ENCODE data around the gene DDX41. TPM values are rescaled to one million over a fixed set of nuclear protein-coding genes. Genes with fewer than 3 reads are reported as not detected.
A peak's percentile ranks its signal among the peaks of the same experiment; 100 is the strongest.

Gene DDX41
- total RNA-seq, 1 experiment from 2014 or later: 137 TPM

GRCh38 chr5:177515580-177515979 lies 1.2 kb downstream of the DDX41 start:
- H3K27me3 ChIP-seq (replicated peaks; ENCODE audit: control insufficient read depth, insufficient read depth, low read length): no peaks in the 10 kb centered on the region
- Mint-ChIP-seq H3K36me3 (ENCODE audit: insufficient read depth, unreplicated experiment) (peaks cover 73% of the 10 kb centered on the region), H3K4me1 (ENCODE audit: low read depth, unreplicated experiment) (peaks cover 14% of the 10 kb centered on the region), H3K27me3 (ENCODE audit: insufficient read depth, unreplicated experiment) (no peaks in the 10 kb centered on the region), H3K27ac (ENCODE audit: unreplicated experiment) (peak overlapping the region; percentile 92), H3K9me3 (ENCODE audit: unreplicated experiment) (no peaks in the 10 kb centered on the region), H3K4me3 (ENCODE audit: unreplicated experiment) (peak overlapping the region; percentile 92)
- no peaks in the 10 kb centered on the region for H3K9me3 ChIP-seq
- H3K4me1 ChIP-seq: peaks cover 12% of the 10 kb centered on the region; the same call in 1 of the 2 replicates
- no peak for TF ChIP-seq CTCF (IDR thresholded peaks at IDR 0.05; ENCODE audit: insufficient read depth in 1 of 2, low read depth in 1 of 2, low read length in 1 of 2, severe bottlenecking in 1 of 2, unreplicated experiment in 1 of 2)
- POLR2A ChIA-PET: interaction anchor here (0.6 kb wide), 1 partner anchor 22 kb away, joined by 3 read pairs; no protein-coding TSS in a partner anchor
- H3K36me3 ChIP-seq (ENCODE audit: control insufficient read depth, insufficient read depth, low read length): peaks cover 13% of the 10 kb centered on the region
- no TSS peak for BruUV-seq (replicated peaks)
- H3K4me3 ChIP-seq (ENCODE audit: low read depth, low read length): peak overlapping the region; percentile 99
- intact Hi-C loops (cut with micrococcal nuclease; ENCODE audit: unreplicated experiment): no loop called here
- DNase-seq: no peak
- CTCF ChIA-PET: interaction anchor here (0.6 to 0.9 kb wide), 2 partner anchors 58 to 145 kb away, joined by 3 read pairs; no protein-coding TSS in a partner anchor

DNA sequence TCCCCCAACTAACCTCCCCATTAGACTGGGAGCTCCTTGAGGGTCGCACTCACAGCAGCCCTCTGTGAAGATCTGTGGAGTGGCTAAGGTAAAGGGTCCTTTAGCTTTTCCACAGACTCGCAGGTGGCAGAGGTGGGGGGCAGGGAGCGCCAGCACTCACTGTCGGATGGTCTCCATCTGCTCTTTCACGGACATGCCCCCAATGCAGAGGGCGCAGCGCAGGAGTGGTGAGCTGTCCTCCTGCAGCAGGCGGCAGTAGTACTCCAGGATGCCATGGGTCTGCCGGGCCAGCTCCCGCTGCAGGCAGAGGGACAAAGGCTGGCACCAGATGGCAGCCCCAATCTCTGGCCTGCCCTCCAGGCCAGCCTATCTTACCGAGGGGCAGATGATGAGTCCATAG lies 2.2 kb downstream of the DDX41 start:
- Mint-ChIP-seq H3K36me3 (ENCODE audit: insufficient read depth, unreplicated experiment) (peaks cover 70% of the 10 kb centered on the region), H3K4me3 (ENCODE audit: unreplicated experiment) (no peak overlapping the region), H3K4me1 (ENCODE audit: low read depth, unreplicated experiment) (peaks cover 13% of the 10 kb centered on the region), H3K9me3 (ENCODE audit: unreplicated experiment) (no peaks in the 10 kb centered on the region), H3K27ac (ENCODE audit: unreplicated experiment) (no peak overlapping the region), H3K27me3 (ENCODE audit: insufficient read depth, unreplicated experiment) (no peaks in the 10 kb centered on the region)
- H3K27me3 ChIP-seq (replicated peaks; ENCODE audit: control insufficient read depth, insufficient read depth, low read length): no peaks in the 10 kb centered on the region
- ChIA-PET POLR2A (no interaction called here), CTCF (no interaction called here)
- intact Hi-C loops (cut with micrococcal nuclease; ENCODE audit: unreplicated experiment): no loop called here
- no peak overlapping the region for H3K4me3 ChIP-seq (ENCODE audit: low read depth, low read length)
- peaks cover 13% of the 10 kb centered on the region for H3K36me3 ChIP-seq (ENCODE audit: control insufficient read depth, insufficient read depth, low read length)
- TF ChIP-seq CTCF (IDR thresholded peaks at IDR 0.05; ENCODE audit: insufficient read depth in 1 of 2, low read depth in 1 of 2, low read length in 1 of 2, severe bottlenecking in 1 of 2, unreplicated experiment in 1 of 2): no peak
- DNase-seq: no peak
- BruUV-seq (replicated peaks): no TSS peak
- H3K9me3 ChIP-seq: no peaks in the 10 kb centered on the region
- peaks cover 10% of the 10 kb centered on the region; the same call in 1 of the 2 replicates for H3K4me1 ChIP-seq

GRCh38 chr5:177513500-177513899 lies 3.3 kb downstream of the DDX41 start:
- no TSS peak for BruUV-seq (replicated peaks)
- DNase-seq: no peak
- Mint-ChIP-seq H3K4me3 (ENCODE audit: unreplicated experiment) (no peak overlapping the region), H3K27ac (ENCODE audit: unreplicated experiment) (no peak overlapping the region), H3K9me3 (ENCODE audit: unreplicated experiment) (no peaks in the 10 kb centered on the region), H3K4me1 (ENCODE audit: low read depth, unreplicated experiment) (peaks cover 13% of the 10 kb centered on the region), H3K27me3 (ENCODE audit: insufficient read depth, unreplicated experiment) (no peaks in the 10 kb centered on the region), H3K36me3 (ENCODE audit: insufficient read depth, unreplicated experiment) (peaks cover 71% of the 10 kb centered on the region)
- no peak overlapping the region for H3K4me3 ChIP-seq (ENCODE audit: low read depth, low read length)
- H3K27me3 ChIP-seq (replicated peaks; ENCODE audit: control insufficient read depth, insufficient read depth, low read length): no peaks in the 10 kb centered on the region
- H3K4me1 ChIP-seq: peaks cover 5% of the 10 kb centered on the region; the same call in 1 of the 2 replicates
- intact Hi-C loops (cut with micrococcal nuclease; ENCODE audit: unreplicated experiment): no loop called here
- H3K9me3 ChIP-seq: no peaks in the 10 kb centered on the region
- no peak for TF ChIP-seq CTCF (IDR thresholded peaks at IDR 0.05; ENCODE audit: insufficient read depth in 1 of 2, low read depth in 1 of 2, low read length in 1 of 2, severe bottlenecking in 1 of 2, unreplicated experiment in 1 of 2)
- POLR2A ChIA-PET: no interaction called here
- CTCF ChIA-PET: no interaction called here
- peaks cover 13% of the 10 kb centered on the region for H3K36me3 ChIP-seq (ENCODE audit: control insufficient read depth, insufficient read depth, low read length)

All from Caco-2 (cell line).